ENCODE data around the gene CRYAA. TPM values are rescaled to one million over a fixed set of nuclear protein-coding genes. Genes with fewer than 3 reads are reported as not detected.

CRYAA gene
- total RNA-seq, 1 donor from 2014 or later, result not detected

- no peak for DNase-seq
- H3K36me3 ChIP-seq, result no peaks in the 10 kb centered on the region
- TF ChIP-seq, protein P1, sequence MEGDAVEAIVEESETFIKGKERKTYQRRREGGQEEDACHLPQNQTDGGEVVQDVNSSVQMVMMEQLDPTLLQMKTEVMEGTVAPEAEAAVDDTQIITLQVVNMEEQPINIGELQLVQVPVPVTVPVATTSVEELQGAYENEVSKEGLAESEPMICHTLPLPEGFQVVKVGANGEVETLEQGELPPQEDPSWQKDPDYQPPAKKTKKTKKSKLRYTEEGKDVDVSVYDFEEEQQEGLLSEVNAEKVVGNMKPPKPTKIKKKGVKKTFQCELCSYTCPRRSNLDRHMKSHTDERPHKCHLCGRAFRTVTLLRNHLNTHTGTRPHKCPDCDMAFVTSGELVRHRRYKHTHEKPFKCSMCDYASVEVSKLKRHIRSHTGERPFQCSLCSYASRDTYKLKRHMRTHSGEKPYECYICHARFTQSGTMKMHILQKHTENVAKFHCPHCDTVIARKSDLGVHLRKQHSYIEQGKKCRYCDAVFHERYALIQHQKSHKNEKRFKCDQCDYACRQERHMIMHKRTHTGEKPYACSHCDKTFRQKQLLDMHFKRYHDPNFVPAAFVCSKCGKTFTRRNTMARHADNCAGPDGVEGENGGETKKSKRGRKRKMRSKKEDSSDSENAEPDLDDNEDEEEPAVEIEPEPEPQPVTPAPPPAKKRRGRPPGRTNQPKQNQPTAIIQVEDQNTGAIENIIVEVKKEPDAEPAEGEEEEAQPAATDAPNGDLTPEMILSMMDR (IDR thresholded peaks at IDR 0.05; ENCODE audit: borderline replicate concordance), result no peak
Observed at GRCh38 chr21:43207868-43208267, 39.1 kb downstream of the CRYAA start.

DNA sequence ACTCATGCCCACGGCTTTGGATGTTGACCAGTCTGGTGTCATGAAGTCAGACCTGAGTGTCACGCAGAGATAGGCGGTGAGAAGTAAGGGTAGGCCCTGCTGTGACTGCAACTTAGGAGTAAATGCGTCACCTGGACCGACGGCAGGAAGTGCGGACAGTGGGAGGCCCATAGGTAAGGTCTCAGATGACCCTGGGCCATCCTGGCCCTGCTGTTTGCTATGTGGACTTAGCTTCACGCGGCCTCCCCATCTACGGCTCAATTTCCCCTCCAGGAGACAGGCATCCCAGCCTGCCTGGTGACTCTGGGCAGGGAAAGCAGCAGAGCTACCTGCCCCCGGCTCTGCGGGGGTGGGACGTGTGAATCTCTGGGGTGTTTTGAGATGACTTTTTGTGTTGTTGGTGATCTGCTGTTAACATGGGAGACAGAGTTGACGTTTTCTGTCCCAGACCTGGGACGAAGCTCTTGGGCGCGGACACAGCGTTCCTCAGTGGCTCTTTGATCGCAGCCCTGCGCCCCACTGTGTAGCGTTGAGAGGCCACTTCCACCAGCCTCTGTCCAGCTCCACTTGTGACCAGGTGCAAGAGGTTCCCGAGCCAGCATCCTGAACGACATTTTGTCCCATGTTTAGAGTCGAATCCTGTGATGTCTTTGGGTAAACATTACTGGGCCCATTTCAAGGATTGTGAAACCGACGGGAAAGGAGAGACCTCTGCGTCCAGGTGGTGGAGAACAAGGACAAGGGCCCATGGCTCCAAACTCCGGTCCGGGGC, 39.9 kb downstream of the CRYAA start:
- TF ChIP-seq, protein P1 (IDR thresholded peaks at IDR 0.05; ENCODE audit: borderline replicate concordance), result no peak
- DNase-seq, result no peak
- Histone ChIP-seq H3K4me1 (peaks cover 12% of the 10 kb centered on the region), H3K9me3 (replicated peaks) (no peaks in the 10 kb centered on the region), H3K27ac (replicated peaks) (no peak overlapping the region), H3K4me3 (no peak overlapping the region), H3K36me3 (no peaks in the 10 kb centered on the region), H3K27me3 (ENCODE audit: low read depth) (peaks cover 8% of the 10 kb centered on the region)
- intact Hi-C loops (cut with micrococcal nuclease), result no loop called here

More at GRCh38 chr21:43207868-43208267, 39.1 kb downstream of the CRYAA start:
- H3K4me3 ChIP-seq, result no peak overlapping the region
- peaks cover under 1% of the 10 kb centered on the region for H3K9me3 ChIP-seq (replicated peaks)
- H3K4me1 ChIP-seq, result peaks cover 12% of the 10 kb centered on the region
- H3K27me3 ChIP-seq (ENCODE audit: low read depth), result peaks cover 8% of the 10 kb centered on the region
- intact Hi-C loops (cut with micrococcal nuclease), result no loop called here
- no peak overlapping the region for H3K27ac ChIP-seq (replicated peaks)

- no peak for DNase-seq
- peaks cover 8% of the 10 kb centered on the region for H3K27me3 ChIP-seq (ENCODE audit: low read depth)
- H3K4me1 ChIP-seq, result peaks cover 12% of the 10 kb centered on the region
Observed at GRCh38 chr21:43209575-43210453, 41.0 kb downstream of the CRYAA start.

GRCh38 chr21:43210454-43211071, 41.8 kb downstream of the CRYAA start:
- DNase-seq, result no peak
- H3K27ac ChIP-seq (replicated peaks), result no peak overlapping the region
- TF ChIP-seq, protein P1 (IDR thresholded peaks at IDR 0.05; ENCODE audit: borderline replicate concordance), result no peak
- no peaks in the 10 kb centered on the region for H3K9me3 ChIP-seq (replicated peaks)
- no peak overlapping the region for H3K4me3 ChIP-seq
- H3K4me1 ChIP-seq, result peaks cover 12% of the 10 kb centered on the region
- intact Hi-C loops (cut with micrococcal nuclease), result no loop called here
- no peaks in the 10 kb centered on the region for H3K36me3 ChIP-seq
- peaks cover 8% of the 10 kb centered on the region for H3K27me3 ChIP-seq (ENCODE audit: low read depth)

More at GRCh38 chr21:43209575-43210453, 41.0 kb downstream of the CRYAA start:
- Histone ChIP-seq H3K27ac (replicated peaks) (no peak overlapping the region), H3K4me3 (no peak overlapping the region), H3K9me3 (replicated peaks) (no peaks in the 10 kb centered on the region), H3K36me3 (no peaks in the 10 kb centered on the region)
- TF ChIP-seq, protein P1 (IDR thresholded peaks at IDR 0.05; ENCODE audit: borderline replicate concordance), result no peak
- intact Hi-C loops (cut with micrococcal nuclease), result no loop called here

DNA sequence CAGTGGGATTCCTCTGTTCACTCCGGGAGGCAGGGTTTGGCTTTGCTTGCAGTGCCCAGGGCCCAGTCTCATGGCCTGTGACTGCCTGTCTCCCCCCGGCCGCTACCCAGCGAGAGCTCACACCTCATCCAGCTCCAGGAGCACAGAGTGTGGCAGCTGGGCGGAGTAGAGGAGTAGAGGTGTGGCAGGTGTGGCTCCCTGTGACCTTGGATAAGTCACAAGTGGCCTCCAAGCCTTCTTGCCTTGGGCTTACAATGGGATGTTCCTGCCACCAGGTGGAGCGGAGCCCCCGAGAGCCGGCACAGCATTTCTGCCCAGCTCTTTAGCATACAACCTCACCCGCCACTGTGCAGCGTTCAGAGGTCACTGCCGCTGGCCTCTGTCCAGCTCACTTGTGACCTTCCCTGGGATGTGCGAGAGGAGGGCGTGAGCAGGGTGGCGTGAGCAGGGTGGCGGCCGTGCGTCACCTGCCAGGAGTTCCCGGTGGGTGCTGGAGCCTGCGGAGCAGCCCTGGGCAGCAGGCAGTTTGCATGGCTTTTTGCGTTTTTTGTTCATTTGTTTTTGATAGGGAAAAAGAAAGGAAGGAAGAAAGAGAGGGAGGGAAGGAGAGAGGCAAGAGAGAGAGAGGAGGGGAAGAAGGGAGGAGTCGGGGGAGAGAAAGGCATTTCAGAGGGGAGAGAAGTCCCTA, 42.4 kb downstream of the CRYAA start:
- Histone ChIP-seq H3K27ac (replicated peaks) (no peak overlapping the region), H3K4me1 (peaks cover 12% of the 10 kb centered on the region), H3K27me3 (ENCODE audit: low read depth) (peaks cover 8% of the 10 kb centered on the region), H3K36me3 (no peaks in the 10 kb centered on the region), H3K4me3 (peak overlapping the region; percentile 40), H3K9me3 (replicated peaks) (no peaks in the 10 kb centered on the region)
- TF ChIP-seq, protein P1 (IDR thresholded peaks at IDR 0.05; ENCODE audit: borderline replicate concordance), result peak; percentile 64
- DNase-seq, result peak; percentile 53
- intact Hi-C loops (cut with micrococcal nuclease), result no loop called here
